Parathyroid adenoma (tissue), 2 donors: ENCODE results near the gene NFIX.
"Not testable (repeated sequence)": the region's sequence is repeated elsewhere in the genome, so short reads cannot be mapped to it uniquely, and the experiment has no call there.

Source experiments
- H2AFZ ChIP-seq: fragments of 300-600 bp; sonication (generic); one replicate; pipeline ENCODE4 v1.7.0; 2017; ENCODE audit warnings: antibody characterized with exemption, mild to moderate bottlenecking
- H3K27ac ChIP-seq: fragments of 300-600 bp; sonication (generic); one replicate; pipeline ENCODE4 v1.7.0; 2017
- H3K27me3 ChIP-seq: fragments of 300-600 bp; sonication (generic); one replicate; pipeline ENCODE4 v1.7.0; 2017; ENCODE audit warnings: low read length; ENCODE audit not compliant: control insufficient read depth, insufficient read depth
- H3K36me3 ChIP-seq: fragments of 300-600 bp; sonication (generic); one replicate; pipeline ENCODE4 v1.7.0; 2017; ENCODE audit warnings: low read length; ENCODE audit not compliant: control insufficient read depth, insufficient read depth
- H3K4me1 ChIP-seq: fragments of 300-600 bp; sonication (generic); one replicate; pipeline ENCODE4 v1.7.0; 2017; ENCODE audit warnings: control low read depth
- H3K4me2 ChIP-seq: fragments of 300-600 bp; sonication (generic); one replicate; pipeline ENCODE4 v1.7.0; 2017; ENCODE audit warnings: low read length
- H3K4me3 ChIP-seq: fragments of 300-600 bp; sonication (generic); one replicate; pipeline ENCODE4 v1.7.0; 2017; ENCODE audit warnings: low read depth, low read length
- H3K79me2 ChIP-seq: fragments of 300-600 bp; sonication (generic); one replicate; pipeline ENCODE4 v1.7.0; 2017; ENCODE audit warnings: control low read depth
- H3K9ac ChIP-seq: fragments of 300-600 bp; sonication (generic); one replicate; pipeline ENCODE4 v1.7.0; 2017; ENCODE audit warnings: mild to moderate bottlenecking
- H3K9me3 ChIP-seq: fragments of 300-600 bp; sonication (generic); one replicate; pipeline ENCODE4 v1.7.0; 2017; ENCODE audit warnings: low read length; ENCODE audit not compliant: control insufficient read depth
- TF ChIP-seq, protein P1 (sequence below): fragments of 300-600 bp; sonication (generic); IDR thresholded peaks from one replicate; pipeline ENCODE4 v1.7.0; 2017; ENCODE audit warnings: antibody characterized with exemption, mild to moderate bottlenecking
- donor health status: primary hyperparathyroidism.

Gene NFIX

GRCh38 chr19:12955996-12956395 is 39.3 kb upstream of the NFIX start:
- Histone ChIP-seq H3K27me3 (no peaks in the 10 kb centered on the region), H3K27ac (peak overlapping the region; percentile 71), H2AFZ (no peak overlapping the region), H3K4me3 (peak overlapping the region; percentile 73), H3K36me3 (no peaks in the 10 kb centered on the region), H3K4me2 (peak overlapping the region; percentile 61), H3K9ac (no peak overlapping the region), H3K9me3 (no peaks in the 10 kb centered on the region), H3K4me1 (peaks cover 8% of the 10 kb centered on the region), H3K79me2 (no peaks in the 10 kb centered on the region)
- TF ChIP-seq, protein P1, sequence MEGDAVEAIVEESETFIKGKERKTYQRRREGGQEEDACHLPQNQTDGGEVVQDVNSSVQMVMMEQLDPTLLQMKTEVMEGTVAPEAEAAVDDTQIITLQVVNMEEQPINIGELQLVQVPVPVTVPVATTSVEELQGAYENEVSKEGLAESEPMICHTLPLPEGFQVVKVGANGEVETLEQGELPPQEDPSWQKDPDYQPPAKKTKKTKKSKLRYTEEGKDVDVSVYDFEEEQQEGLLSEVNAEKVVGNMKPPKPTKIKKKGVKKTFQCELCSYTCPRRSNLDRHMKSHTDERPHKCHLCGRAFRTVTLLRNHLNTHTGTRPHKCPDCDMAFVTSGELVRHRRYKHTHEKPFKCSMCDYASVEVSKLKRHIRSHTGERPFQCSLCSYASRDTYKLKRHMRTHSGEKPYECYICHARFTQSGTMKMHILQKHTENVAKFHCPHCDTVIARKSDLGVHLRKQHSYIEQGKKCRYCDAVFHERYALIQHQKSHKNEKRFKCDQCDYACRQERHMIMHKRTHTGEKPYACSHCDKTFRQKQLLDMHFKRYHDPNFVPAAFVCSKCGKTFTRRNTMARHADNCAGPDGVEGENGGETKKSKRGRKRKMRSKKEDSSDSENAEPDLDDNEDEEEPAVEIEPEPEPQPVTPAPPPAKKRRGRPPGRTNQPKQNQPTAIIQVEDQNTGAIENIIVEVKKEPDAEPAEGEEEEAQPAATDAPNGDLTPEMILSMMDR = no peak

GRCh38 chr19:12956446-12957388 is 38.6 kb upstream of the NFIX start, which contains the start of gene GADD45GIP1:
Gene GADD45GIP1 (minus strand): TSS chr19:12957223. CDS start chr19:12957212, 11 bp downstream.
- Histone ChIP-seq H3K27me3 (no peaks in the 10 kb centered on the region), H3K36me3 (no peaks in the 10 kb centered on the region), H2AFZ (peak within 1 kb of the TSS; percentile 93), H3K4me3 (peak within 1 kb of the TSS; percentile 73), H3K9ac (peak within 1 kb of the TSS; percentile 40), H3K27ac (peak within 1 kb of the TSS; percentile 71), H3K4me1 (peaks cover 8% of the 10 kb centered on the region), H3K4me2 (peak within 1 kb of the TSS; percentile 61), H3K79me2 (no peaks in the 10 kb centered on the region), H3K9me3 (no peaks in the 10 kb centered on the region)
- TF ChIP-seq, protein P1 = no peak

- not testable (repeated sequence) for H3K9me3 ChIP-seq, H3K27me3 ChIP-seq, H3K79me2 ChIP-seq, H3K36me3 ChIP-seq, H3K4me1 ChIP-seq
- Histone ChIP-seq H3K27ac (peak overlapping the region; percentile 71), H3K9ac (peak overlapping the region; percentile 40), H3K4me3 (peak overlapping the region; percentile 73), H2AFZ (peak overlapping the region; percentile 93), H3K4me2 (peak overlapping the region; percentile 61)
Measured at GRCh38 chr19:12957389-12957952, 37.8 kb upstream of the NFIX start.

- no peak overlapping the region for H3K27ac ChIP-seq
- no peak overlapping the region for H3K9ac ChIP-seq
- TF ChIP-seq, protein P1 = no peak
- no peaks in the 10 kb centered on the region for H3K36me3 ChIP-seq
- no peak overlapping the region for H3K4me2 ChIP-seq
- no peaks in the 10 kb centered on the region for H3K27me3 ChIP-seq
- peaks cover 8% of the 10 kb centered on the region for H3K4me1 ChIP-seq
- no peaks in the 10 kb centered on the region for H3K79me2 ChIP-seq
- no peaks in the 10 kb centered on the region for H3K9me3 ChIP-seq
- H3K4me3 ChIP-seq = no peak overlapping the region
- no peak overlapping the region for H2AFZ ChIP-seq
Measured at GRCh38 chr19:12959481-12959880, 35.8 kb upstream of the NFIX start.

DNA sequence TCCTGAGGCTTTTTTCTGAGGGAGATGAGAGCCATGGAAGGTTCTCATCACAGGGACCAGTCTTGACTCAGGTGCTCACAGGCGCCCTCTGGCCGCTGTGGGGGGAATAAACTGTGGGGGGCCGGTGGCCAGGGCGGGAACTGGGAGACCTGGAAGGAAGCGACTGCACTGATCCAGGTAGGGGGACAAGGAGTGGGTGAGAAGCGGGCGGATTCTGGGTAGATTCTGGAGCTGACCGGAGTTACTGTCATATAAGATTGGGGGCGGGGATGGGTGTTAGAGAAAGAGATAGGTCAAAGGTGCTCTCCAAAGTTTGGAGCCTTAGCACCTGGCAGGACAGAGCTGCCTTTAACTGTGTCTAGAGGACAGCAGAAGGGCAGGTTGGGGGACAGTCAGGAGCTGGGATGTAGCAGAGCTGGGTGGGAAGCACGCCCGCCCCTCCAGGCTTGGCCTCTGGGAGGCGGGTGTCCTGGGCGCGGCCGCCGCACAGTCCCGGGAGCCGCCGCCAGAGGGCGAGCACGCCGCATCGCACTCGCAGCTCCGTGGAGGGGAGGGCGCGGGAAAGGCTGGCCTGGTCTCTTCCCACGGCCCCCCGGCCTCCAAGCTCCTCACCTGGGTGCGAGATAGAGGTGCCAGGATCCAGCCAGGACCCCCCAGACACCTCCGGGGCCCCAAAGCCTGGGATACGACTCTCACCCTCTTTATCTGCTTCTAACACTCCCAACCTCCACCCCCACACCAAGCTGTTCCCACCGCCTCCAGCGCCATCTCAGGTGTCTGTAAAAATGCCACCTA is 30.1 kb upstream of the NFIX start:
- no peak overlapping the region for H3K9ac ChIP-seq
- peak overlapping the region; percentile 97 for H2AFZ ChIP-seq
- no peaks in the 10 kb centered on the region for H3K27me3 ChIP-seq
- H3K27ac ChIP-seq = peak overlapping the region; percentile 33
- no peaks in the 10 kb centered on the region for H3K9me3 ChIP-seq
- H3K36me3 ChIP-seq = no peaks in the 10 kb centered on the region
- H3K4me1 ChIP-seq = peaks cover 5% of the 10 kb centered on the region
- peak overlapping the region; percentile 98 for H3K4me2 ChIP-seq
- H3K79me2 ChIP-seq = no peaks in the 10 kb centered on the region
- TF ChIP-seq, protein P1 = peak; percentile 80
- H3K4me3 ChIP-seq = peak overlapping the region; percentile 66
